NCI-H460 (cell line): Measurements from ENCODE around the gene OTOG. TPM values are rescaled to one million over a fixed set of nuclear protein-coding genes. Genes with fewer than 3 reads are reported as not detected.

Experiments
- DNase-seq: peaks from one replicate; pipeline ENCODE4 v3.0.0-alpha.2; 2016; ENCODE audit warnings: low read depth; ENCODE audit errors: extremely low read depth
- total RNA-seq: library from RNA; depleted of rRNA; stranded (reverse); fragments of >200 nt; shearing (Covaris generic); gene quantifications from 2 replicates; pipeline ENCODE4 v1.2.3, GENCODE V29; 2014

The OTOG gene
- total RNA-seq, 1 experiment from 2014 or later = not detected

DNA sequence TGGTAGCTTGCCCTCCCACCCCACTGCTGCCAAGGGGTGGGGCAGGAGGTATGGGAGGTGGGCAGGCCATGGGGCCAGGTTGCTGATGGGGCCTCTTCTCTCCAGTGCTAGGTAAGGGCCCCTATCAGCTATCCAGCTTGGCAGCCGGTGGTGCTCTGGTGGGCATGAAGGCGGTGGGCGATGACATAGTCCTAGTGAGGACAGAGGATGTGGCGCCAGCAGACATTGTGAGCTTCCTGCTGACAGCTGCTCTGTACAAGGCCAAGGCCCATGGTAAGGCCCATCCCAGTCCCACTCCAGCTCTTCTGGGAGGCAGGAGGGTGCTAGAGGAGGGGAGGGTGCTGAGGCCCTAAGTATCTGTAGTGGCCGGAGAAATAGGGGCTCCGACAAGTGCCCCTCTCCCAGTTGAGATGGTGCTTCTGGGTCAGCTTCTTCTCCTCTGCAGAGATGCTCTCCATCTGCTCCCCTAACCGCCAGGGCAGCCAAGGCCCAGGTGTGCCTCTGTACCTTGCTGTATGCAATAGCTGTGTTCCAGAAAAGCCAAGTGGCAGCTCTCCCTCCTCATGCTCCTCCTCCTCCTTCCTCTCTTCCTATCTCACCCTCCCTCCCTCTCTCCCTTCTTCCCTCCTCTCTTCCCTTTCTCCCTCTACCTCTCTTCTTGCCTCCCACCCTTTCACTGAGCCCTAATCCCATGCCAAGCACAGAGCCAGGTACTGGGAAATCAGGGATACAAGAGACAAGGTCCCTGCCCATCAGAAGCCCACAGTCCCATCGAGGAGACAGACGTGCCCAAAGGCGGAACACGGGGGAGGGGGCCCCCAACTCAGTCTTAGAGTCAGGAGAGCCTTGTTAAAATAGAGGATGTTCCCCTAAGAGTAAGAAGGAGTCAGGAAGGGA is 55.3 kb downstream of the OTOG start:
- DNase-seq = no peak

- DNase-seq = no peak
Measured at GRCh38 chr11:17603056-17603825, 56.2 kb downstream of the OTOG start.

DNA sequence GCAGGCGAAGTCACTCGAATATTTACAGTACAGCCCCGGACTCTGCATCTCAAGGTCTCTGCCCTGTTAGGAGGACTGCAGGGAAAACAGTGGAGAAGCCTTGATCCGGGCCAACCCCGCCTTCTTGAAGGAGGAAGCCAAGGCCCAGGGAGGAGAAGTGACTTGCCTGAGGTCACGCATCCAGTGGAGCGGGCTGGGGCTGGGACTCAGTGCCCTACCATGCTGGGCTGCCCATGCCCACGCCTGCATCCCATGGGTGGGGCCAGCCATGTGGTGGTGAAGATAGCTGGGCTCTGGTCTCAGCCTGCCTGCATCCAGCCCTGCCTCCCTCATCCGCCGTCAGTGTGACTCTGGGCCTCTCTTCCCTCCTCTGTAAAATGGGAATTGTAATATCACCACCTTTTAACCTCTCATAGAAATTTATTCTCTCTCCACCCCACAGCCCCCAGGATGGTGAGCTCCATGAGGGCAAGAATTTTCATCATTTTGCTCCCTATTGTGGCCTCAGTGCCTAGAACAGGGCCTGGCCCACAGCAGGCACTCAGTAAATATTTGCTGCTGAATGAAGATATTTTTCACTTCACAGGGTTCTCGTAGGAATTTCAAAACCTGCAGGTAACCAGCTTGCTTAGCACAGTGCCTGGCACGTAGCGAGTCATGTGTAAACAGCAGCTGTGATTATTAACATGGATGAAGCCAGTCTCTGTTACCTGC is 57.3 kb downstream of the OTOG start:
- no peak for DNase-seq

GRCh38 chr11:17604915-17605233 is 57.8 kb downstream of the OTOG start:
- no peak for DNase-seq

DNA sequence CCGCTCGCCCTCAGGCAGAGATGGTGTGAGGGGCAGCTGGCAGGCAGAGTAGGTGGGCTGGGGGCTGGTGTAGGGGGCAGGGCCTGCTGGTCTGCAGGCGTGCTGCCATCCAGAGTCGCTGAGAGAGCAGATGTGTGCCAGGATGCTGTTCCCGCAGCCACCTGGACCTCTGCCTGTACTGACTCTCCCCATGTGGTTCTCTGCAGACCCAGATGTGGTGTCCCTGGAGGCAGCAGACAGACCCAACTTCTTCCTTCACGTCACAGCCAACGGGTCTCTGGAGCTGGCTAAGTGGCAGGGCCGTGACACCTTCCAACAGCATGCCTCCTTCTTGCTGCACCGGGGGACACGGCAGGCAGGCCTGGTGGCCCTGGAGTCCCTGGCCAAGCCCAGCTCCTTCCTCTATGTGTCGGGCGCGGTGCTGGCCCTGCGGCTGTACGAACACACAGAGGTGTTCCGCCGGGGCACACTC is 58.6 kb downstream of the OTOG start:
- no peak for DNase-seq

GRCh38 chr11:17606233-17607082 is 59.4 kb downstream of the OTOG start:
- no peak for DNase-seq

GRCh38 chr11:17607083-17607429 is 60.0 kb downstream of the OTOG start:
- DNase-seq = no peak

DNA sequence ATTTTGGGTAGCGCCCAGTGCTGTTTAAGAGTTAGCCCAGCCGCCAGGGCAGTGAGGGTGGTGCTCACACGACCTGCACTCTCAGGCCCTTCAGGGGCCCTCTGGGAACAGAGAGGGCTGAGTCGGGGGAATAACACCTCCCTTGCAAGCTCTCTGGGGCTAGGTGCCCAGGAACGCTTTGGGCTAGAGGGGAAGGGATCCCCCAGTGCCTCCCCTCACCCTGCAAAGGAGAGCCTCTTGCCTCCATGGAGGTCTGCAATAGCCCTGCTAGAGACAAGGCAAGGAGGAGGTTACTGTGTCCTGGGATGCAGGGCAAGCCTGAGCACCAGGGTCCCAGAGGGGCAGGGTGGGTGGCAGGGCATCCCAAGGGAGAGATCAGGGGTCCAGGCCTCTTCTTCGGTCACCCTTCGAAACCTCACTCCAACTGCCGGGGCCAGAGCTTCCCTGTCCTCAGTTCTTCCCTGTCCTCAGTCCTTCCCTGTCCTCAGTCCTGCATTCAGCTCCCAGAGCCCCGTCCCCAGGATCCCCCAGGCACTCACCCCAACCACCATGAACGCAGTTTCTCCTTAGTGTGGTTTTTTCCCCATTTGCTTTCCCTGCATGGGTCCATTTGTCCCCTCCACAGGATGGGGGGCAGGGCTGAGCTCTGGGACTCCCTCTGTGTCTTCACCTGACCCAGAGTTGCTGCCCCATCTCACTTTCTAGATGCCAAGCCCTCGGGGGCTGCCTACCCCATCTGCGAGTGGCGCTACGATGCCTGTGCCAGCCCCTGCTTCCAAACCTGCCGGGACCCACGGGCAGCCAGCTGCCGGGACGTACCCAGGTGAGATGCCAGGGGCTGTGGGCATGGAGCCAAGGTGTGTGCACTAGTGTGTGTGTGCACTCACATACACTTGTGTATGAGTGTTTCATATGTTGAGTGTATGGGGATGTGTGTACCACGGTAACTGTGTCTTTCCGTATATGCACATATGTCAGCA is 60.8 kb downstream of the OTOG start:
- DNase-seq = no peak

- no peak for DNase-seq
Measured at GRCh38 chr11:17608821-17609220, 61.8 kb downstream of the OTOG start.

GRCh38 chr11:17609291-17610084 is 62.4 kb downstream of the OTOG start:
- DNase-seq = no peak

DNA sequence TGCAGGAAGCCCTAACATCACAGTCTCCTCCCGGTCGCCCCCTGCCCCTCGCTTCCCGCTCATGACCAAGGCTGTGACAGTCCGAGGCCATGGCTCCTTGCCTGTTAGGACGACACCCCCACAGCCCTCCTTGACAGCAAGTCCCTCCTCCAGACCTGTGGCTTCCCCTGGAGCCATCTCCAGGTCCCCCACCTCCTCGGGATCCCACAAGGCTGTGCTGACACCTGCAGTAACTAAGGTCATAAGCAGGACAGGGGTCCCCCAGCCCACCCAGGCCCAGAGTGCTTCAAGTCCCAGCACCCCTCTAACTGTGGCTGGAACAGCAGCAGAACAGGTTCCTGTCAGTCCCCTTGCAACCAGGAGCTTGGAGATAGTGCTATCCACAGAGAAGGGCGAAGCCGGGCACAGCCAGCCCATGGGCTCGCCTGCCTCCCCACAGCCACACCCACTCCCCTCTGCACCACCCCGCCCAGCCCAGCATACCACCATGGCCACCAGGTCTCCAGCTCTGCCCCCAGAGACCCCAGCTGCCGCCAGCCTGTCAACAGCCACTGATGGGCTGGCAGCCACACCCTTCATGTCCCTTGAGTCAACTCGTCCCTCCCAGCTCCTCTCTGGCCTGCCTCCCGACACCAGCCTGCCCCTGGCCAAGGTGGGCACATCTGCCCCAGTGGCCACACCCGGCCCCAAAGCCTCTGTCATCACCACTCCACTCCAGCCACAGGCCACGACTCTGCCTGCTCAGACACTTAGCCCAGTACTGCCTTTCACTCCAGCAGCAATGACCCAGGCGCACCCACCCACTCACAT is 63.2 kb downstream of the OTOG start:
- no peak for DNase-seq

- no peak for DNase-seq
Measured at GRCh38 chr11:17611049-17611448, 64.0 kb downstream of the OTOG start.

GRCh38 chr11:17611503-17612220 is 64.6 kb downstream of the OTOG start:
- DNase-seq = no peak

GRCh38 chr11:17612221-17613188 is 65.4 kb downstream of the OTOG start:
- DNase-seq = no peak

DNA sequence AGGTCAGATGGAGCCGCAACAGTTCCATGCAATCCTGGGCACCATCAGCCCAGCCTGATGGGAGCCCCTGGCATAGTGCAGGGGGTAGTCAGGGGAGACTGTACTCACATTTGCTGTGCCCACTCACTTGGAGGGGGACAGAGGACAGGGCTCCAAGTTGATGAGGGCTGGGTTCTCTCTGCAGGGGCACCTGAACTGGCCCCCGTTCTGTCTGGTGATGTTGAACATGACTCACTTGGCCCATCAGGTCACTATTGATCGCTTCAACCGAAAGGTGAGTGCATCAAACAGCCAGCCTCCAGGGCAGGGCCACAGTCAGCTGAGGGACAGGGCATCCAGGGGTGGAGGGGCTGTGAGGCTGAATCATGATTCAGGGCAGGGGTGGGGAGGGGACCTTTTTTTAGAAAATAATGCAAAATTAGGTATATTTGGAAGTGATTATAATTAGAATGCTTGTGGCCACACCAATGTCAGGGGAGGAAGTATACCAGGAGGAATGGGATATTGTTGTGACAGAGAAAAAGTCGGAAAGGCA is 66.4 kb downstream of the OTOG start:
- DNase-seq = no peak
